Brain microvascular endothelial cell (primary cell): ENCODE results near the gene RAB23.

ENCODE experiments used
- DNase-seq: peaks from one replicate; pipeline ENCODE4 v3.0.0-alpha.2; 2020
- H3K27ac ChIP-seq: fragments of 250-450 bp; sonication (Bioruptor Pico); 2 replicates; pipeline ENCODE4 v1.5.1; 2020; ENCODE audit warnings: mild to moderate bottlenecking, moderate library complexity
- H3K27me3 ChIP-seq: fragments of 250-450 bp; sonication (Bioruptor Pico); replicated peaks from 2 replicates; pipeline ENCODE4 v1.5.1; 2020; ENCODE audit warnings: mild to moderate bottlenecking
- H3K36me3 ChIP-seq: fragments of 250-450 bp; sonication (Bioruptor Pico); replicated peaks from 2 replicates; pipeline ENCODE4 v1.5.1; 2020; ENCODE audit warnings: mild to moderate bottlenecking
- H3K4me3 ChIP-seq: 2 replicates; pipeline ENCODE4 v1.5.1; 2011; ENCODE audit warnings: low read depth, mild to moderate bottlenecking, control low read depth, low read length, moderate library complexity
- in situ Hi-C: cut with HindIII; loops from 2 replicates; pipeline ENCODE4 v1.10.0; 2017; ENCODE audit warnings: low sequenced_read_pairs, low pct_ligation_motif_present
- TF ChIP-seq, protein P1 (sequence below): IDR thresholded peaks from 2 replicates; pipeline ENCODE4 v1.5.1; 2011; ENCODE audit warnings: low read depth, mild to moderate bottlenecking, moderate library complexity, low read length, control low read depth, inconsistent platforms; ENCODE audit errors: missing control alignments

The RAB23 gene

DNA sequence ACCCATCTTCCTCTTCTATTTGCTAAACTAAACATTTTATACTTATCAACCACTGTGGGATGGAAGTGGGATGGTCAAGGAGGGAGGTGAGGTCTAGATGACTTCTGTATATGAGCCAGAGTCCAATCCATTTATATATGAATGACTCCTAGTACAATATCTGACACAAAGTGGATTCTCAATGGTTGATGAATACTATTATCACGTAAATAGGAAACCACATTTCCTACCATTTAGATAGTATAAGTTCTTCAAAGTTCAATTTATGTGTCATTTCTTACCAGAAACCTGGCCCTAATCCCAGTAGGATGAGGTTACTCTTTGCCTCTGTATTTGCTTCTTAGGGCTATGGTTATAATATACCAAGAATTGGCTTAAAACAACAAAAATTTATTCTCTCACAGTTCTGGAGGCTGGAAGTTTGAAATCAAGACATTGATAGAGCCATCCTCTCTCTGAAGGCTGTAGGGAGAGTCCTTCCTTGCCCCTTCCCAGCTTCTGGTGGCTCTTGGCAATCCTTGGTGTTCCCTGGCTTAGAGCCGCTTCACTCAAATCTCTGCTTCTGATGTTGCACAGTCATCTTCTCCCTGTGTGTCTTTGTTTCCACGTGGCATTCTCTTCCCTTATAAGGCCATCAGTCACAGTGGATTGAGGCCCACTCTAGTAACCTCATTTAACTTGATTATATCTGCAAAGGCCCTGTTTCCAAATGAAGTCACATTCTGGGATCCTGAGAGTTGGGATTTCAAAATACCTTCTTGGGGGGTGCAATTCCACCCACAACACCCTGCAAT, 41.0 kb upstream of the RAB23 start:
- no peaks in the 10 kb centered on the region for H3K27me3 ChIP-seq
- H3K4me3 ChIP-seq, result no peak overlapping the region
- TF ChIP-seq, protein P1, sequence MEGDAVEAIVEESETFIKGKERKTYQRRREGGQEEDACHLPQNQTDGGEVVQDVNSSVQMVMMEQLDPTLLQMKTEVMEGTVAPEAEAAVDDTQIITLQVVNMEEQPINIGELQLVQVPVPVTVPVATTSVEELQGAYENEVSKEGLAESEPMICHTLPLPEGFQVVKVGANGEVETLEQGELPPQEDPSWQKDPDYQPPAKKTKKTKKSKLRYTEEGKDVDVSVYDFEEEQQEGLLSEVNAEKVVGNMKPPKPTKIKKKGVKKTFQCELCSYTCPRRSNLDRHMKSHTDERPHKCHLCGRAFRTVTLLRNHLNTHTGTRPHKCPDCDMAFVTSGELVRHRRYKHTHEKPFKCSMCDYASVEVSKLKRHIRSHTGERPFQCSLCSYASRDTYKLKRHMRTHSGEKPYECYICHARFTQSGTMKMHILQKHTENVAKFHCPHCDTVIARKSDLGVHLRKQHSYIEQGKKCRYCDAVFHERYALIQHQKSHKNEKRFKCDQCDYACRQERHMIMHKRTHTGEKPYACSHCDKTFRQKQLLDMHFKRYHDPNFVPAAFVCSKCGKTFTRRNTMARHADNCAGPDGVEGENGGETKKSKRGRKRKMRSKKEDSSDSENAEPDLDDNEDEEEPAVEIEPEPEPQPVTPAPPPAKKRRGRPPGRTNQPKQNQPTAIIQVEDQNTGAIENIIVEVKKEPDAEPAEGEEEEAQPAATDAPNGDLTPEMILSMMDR, result no peak
- peak overlapping the region; percentile 93 for H3K27ac ChIP-seq
- in situ Hi-C loops, result no loop called here
- no peaks in the 10 kb centered on the region for H3K36me3 ChIP-seq
- DNase-seq, result peak; percentile 92

DNA sequence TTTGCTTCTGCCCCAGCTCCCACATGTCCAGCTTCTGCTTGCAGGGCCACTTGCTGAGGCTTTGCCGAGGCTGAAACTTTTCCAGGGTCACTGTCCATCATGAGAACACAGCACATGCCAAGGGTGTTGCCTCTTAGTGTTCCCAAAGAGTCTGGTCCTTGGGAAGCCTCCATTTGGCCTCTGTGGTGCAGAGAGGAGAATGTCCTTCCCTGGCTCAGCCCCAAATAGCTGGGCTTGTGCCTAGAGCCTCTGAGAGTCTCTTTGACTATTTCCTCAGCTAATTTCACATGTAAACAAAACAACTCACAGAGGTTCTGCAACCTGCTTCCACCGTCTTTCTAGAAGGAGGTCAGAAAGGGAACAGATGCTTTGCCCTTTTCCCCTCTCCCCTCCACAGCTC, 40.4 kb upstream of the RAB23 start:
- Histone ChIP-seq H3K27me3 (no peaks in the 10 kb centered on the region), H3K36me3 (no peaks in the 10 kb centered on the region), H3K27ac (peak overlapping the region; percentile 93), H3K4me3 (no peak overlapping the region)
- DNase-seq, result no peak
- in situ Hi-C loops, result no loop called here
- TF ChIP-seq, protein P1, result no peak

DNA sequence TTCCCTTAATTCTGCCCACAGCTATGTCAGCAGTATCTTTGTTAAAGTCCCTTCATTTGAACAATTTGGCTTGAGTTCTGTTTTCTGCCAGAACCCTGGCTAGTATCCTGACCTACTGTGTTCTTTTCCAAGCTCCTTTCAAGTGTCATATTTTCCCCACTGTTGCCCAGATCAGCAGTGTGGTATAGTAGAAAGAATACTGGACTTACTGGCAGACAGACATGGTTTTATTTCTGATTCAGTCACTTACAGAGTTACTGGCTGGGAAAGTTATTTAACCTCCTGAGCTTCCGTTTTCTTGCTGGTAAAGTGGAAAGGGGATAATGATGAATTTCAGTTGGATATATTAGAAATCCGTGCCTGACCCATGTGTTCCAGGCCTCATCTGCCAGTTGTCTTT, 39.8 kb upstream of the RAB23 start:
- no peaks in the 10 kb centered on the region for H3K27me3 ChIP-seq
- H3K4me3 ChIP-seq, result no peak overlapping the region
- no peaks in the 10 kb centered on the region for H3K36me3 ChIP-seq
- H3K27ac ChIP-seq, result peak overlapping the region; percentile 93
- in situ Hi-C loops, result no loop called here
- TF ChIP-seq, protein P1, result no peak
- DNase-seq, result no peak

DNA sequence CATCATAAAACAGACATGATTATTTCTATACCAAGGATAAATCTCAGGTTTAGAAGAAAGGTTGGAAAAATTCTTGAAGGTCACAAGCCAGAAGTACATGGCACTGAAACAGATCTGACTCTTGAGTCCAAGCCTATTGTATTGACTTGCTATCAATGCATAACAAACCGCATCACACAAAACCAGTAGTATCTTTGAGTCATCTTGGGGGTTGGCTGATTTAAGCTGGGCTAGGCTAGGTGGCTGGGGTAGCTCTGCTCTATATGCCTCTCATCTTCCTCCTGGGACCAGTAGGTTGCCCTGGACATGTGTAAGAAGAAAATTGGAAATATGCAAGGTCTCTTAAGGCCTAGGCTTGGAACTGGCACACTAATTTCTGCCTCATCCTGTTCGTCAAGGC, 37.0 kb upstream of the RAB23 start:
- no peak for DNase-seq
- in situ Hi-C loops, result no loop called here
- H3K36me3 ChIP-seq, result no peaks in the 10 kb centered on the region
- H3K4me3 ChIP-seq, result no peak overlapping the region
- TF ChIP-seq, protein P1, result no peak
- H3K27ac ChIP-seq, result peak overlapping the region; percentile 95
- H3K27me3 ChIP-seq, result no peaks in the 10 kb centered on the region

DNA sequence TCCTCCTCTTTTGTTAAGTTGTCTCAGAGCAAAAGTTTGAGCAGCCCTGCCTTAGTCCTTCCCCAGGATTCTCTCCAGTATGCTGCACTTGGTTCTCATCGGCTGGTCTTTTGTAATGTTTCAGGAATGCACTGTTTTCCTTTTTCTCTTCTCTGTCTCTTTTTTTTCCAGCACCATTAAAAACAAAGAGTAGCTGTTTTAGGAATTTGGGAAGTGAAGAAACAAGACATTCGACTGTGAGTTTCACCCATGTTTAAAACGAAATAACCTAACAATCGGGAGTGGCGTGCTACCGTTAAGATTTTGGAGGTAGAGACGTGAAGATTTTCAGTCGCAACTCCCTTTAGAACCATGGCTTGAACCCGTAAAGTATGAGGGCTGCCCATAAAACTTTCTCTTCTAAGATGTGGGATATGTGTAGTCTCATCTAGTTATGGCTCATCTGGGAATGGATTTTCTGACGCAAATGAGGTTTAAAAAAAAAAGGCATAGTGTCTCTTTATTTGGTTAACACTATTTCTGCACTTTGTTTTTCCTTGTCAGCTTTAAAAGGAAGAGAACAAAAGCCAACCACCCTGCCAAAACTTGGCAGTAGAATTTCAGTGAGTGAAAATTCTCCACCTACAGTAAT, 35.9 kb upstream of the RAB23 start:
- in situ Hi-C loops, result no loop called here
- DNase-seq, result peak; percentile 72
- peak overlapping the region; percentile 95 for H3K27ac ChIP-seq
- TF ChIP-seq, protein P1, result no peak
- H3K4me3 ChIP-seq, result no peak overlapping the region
- no peaks in the 10 kb centered on the region for H3K36me3 ChIP-seq
- H3K27me3 ChIP-seq, result no peaks in the 10 kb centered on the region

DNA sequence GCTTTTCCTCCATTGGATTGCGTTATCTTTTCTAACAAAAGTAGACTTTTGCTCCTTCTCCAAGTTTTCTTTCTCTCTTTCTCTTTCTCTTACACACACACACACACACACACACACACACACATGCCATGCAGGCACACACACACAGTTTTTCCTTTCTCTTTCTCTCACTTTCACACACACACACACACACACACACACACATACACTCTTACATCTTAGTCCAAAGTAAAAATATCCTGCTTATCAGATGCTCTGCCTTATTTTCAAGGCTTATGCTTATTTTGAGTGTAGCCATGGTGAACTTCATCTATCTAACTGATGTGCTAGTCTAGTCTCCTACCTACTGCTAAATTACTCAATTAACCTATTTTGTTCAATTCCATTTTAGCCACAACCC, 34.4 kb upstream of the RAB23 start:
- TF ChIP-seq, protein P1, result no peak
- DNase-seq, result peak; percentile 32
- in situ Hi-C loops, result no loop called here
- Histone ChIP-seq H3K27ac (peak overlapping the region; percentile 95), H3K36me3 (no peaks in the 10 kb centered on the region), H3K4me3 (no peak overlapping the region), H3K27me3 (no peaks in the 10 kb centered on the region)
